ENCODE data around the gene ATP6V0C. TPM values are rescaled to one million over a fixed set of nuclear protein-coding genes. Genes with fewer than 3 reads are reported as not detected.
"Not testable (repeated sequence)": the region's sequence is repeated elsewhere in the genome, so short reads cannot be mapped to it uniquely, and the experiment has no call there.

ATP6V0C gene
- total RNA-seq, 1 donor from 2014 or later: 134 TPM

GRCh38 chr16:2520097-2520783, 6.5 kb downstream of the ATP6V0C start, which contains the start of gene AMDHD2:
Gene AMDHD2, plus strand, starts transcription at chr16:2520371. Its CDS starts 88 bp downstream, at chr16:2520459.
- DNase-seq (ENCODE audit: low spot score) (peak; percentile 97), ATAC-seq (peak; percentile 86)
- intact Hi-C loops (cut with DNase I): no loop called here

- DNase-seq (ENCODE audit: low spot score) (peak; percentile 72), ATAC-seq (peak; percentile 3)
- intact Hi-C loops (cut with DNase I): no loop called here
Observed at GRCh38 chr16:2520784-2521531, 7.2 kb downstream of the ATP6V0C start.

GRCh38 chr16:2523801-2524231, 10.1 kb downstream of the ATP6V0C start:
- DNase-seq (ENCODE audit: low spot score) (no peak), ATAC-seq (no peak)
- intact Hi-C loops (cut with DNase I): no loop called here

- ATAC-seq (no peak), DNase-seq (ENCODE audit: low spot score) (no peak)
- intact Hi-C loops (cut with DNase I): no loop called here
Observed at GRCh38 chr16:2524339-2524938, 10.7 kb downstream of the ATP6V0C start.

GRCh38 chr16:2526135-2526534, 12.4 kb downstream of the ATP6V0C start:
- intact Hi-C loops (cut with DNase I): no loop called here
- DNase-seq (ENCODE audit: low spot score) (no peak), ATAC-seq (no peak)

- DNase-seq (ENCODE audit: low spot score): no peak
- intact Hi-C loops (cut with DNase I): no loop called here
Observed at GRCh38 chr16:2527071-2527783, 13.5 kb downstream of the ATP6V0C start.

GRCh38 chr16:2527784-2528100, 14.0 kb downstream of the ATP6V0C start:
- intact Hi-C loops (cut with DNase I): no loop called here
- no peak for ATAC-seq
- DNase-seq (ENCODE audit: low spot score): no peak

More at GRCh38 chr16:2527071-2527783, 13.5 kb downstream of the ATP6V0C start:
- no peak for ATAC-seq

GRCh38 chr16:2528161-2529060, 14.7 kb downstream of the ATP6V0C start:
- ATAC-seq (no peak), DNase-seq (ENCODE audit: low spot score) (no peak)
- intact Hi-C loops (cut with DNase I): no loop called here

- ATAC-seq (no peak), DNase-seq (ENCODE audit: low spot score) (peak; percentile 70)
- intact Hi-C loops (cut with DNase I): no loop called here
Observed at GRCh38 chr16:2529061-2529931, 15.5 kb downstream of the ATP6V0C start.

GRCh38 chr16:2529961-2530628, 16.3 kb downstream of the ATP6V0C start:
- intact Hi-C loops (cut with DNase I): no loop called here
- ATAC-seq (no peak), DNase-seq (ENCODE audit: low spot score) (no peak)

GRCh38 chr16:2530629-2531318, 17.0 kb downstream of the ATP6V0C start:
- no peak for DNase-seq (ENCODE audit: low spot score)
- intact Hi-C loops (cut with DNase I): no loop called here
- ATAC-seq: no peak

- intact Hi-C loops (cut with DNase I): no loop called here
- no peak for DNase-seq (ENCODE audit: low spot score)
- ATAC-seq: peak; percentile 6
Observed at GRCh38 chr16:2531371-2531695, 17.6 kb downstream of the ATP6V0C start, which contains the start of gene CEMP1. Gene CEMP1, minus strand, starts transcription at chr16:2531408. Its CDS starts 335 bp downstream, at chr16:2531073.

GRCh38 chr16:2531696-2532493, 18.1 kb downstream of the ATP6V0C start:
- ATAC-seq (peak; percentile 95), DNase-seq (ENCODE audit: low spot score) (peak; percentile 99)
- intact Hi-C loops (cut with DNase I): no loop called here

GRCh38 chr16:2532494-2533141, 18.9 kb downstream of the ATP6V0C start:
- intact Hi-C loops (cut with DNase I): no loop called here
- ATAC-seq: peak; percentile 25

GRCh38 chr16:2533142-2533755, 19.5 kb downstream of the ATP6V0C start:
- DNase-seq (ENCODE audit: low spot score); ATAC-seq; intact Hi-C loops (cut with DNase I): not testable (repeated sequence)

More at GRCh38 chr16:2532494-2533141, 18.9 kb downstream of the ATP6V0C start:
- DNase-seq (ENCODE audit: low spot score): peak; percentile 86

Measured in sciatic nerve (tissue), 2 donors.